H1 (cell line): ENCODE data around the gene CACNG7. TPM values are rescaled to one million over a fixed set of nuclear protein-coding genes. Genes with fewer than 3 reads are reported as not detected.

Source experiments
- CTCF ChIA-PET: fragments of 300-600 bp; sonication (Branson Sonifier 250); formaldehyde crosslinking; loops from one replicate; lab custom pipeline; 2021; ENCODE audit not compliant: partially characterized antibody; lab: Charles Lee
- POLR2A ChIA-PET: fragments of 300-600 bp; sonication (Branson Sonifier 250); formaldehyde crosslinking; loops from one replicate; lab custom pipeline; 2021; ENCODE audit warnings: inconsistent platforms; ENCODE audit not compliant: partially characterized antibody; lab: Charles Lee
- DNase-seq, 2 experiments: peaks; one replicate each; pipeline versions ENCODE4 v3.0.0 to v3.0.0-alpha.2; 2010 to 2022; ENCODE audit warnings: low spot score in 2 of 2, low read depth in 1 of 2, mixed read lengths in 1 of 2
- FAIRE-seq: peaks from 2 replicates; lab custom pipeline; 2011; peaks lifted over from hg19 to GRCh38; lab: Jason Lieb, UNC
- H2AFZ ChIP-seq: 2 replicates; pipeline ENCODE4 v1.8.1; 2012; ENCODE audit warnings: low read length, inconsistent platforms
- H2AK5ac ChIP-seq: 2 replicates; pipeline ENCODE4 v1.6.1; 2013; ENCODE audit warnings: low read depth, low read length
- H2BK120ac ChIP-seq: replicated peaks from 2 replicates; pipeline ENCODE3; 2013; ENCODE audit warnings: low read depth, low read length, inconsistent platforms
- H2BK12ac ChIP-seq: 2 replicates; pipeline ENCODE4 v1.6.1; 2013; ENCODE audit warnings: low read depth, low read length
- H2BK15ac ChIP-seq: 2 replicates; pipeline ENCODE4 v1.6.1; 2013; ENCODE audit warnings: low read length
- H2BK20ac ChIP-seq: 2 replicates; pipeline ENCODE4 v1.6.1; 2013; ENCODE audit warnings: low read length
- H2BK5ac ChIP-seq: 2 replicates; pipeline ENCODE4 v1.6.1; 2013; ENCODE audit warnings: low read depth, low read length
- H3K14ac ChIP-seq: 2 replicates; pipeline ENCODE4 v1.6.1; 2013; ENCODE audit warnings: inconsistent platforms; ENCODE audit not compliant: insufficient read length
- H3K18ac ChIP-seq: 2 replicates; pipeline ENCODE4 v1.6.1; 2013; ENCODE audit warnings: low read length; ENCODE audit errors: extremely low read depth
- H3K23ac ChIP-seq: 2 replicates; pipeline ENCODE4 v1.6.1; 2013; ENCODE audit warnings: inconsistent platforms; ENCODE audit not compliant: insufficient read length
- H3K23me2 ChIP-seq: 2 replicates; pipeline ENCODE4 v1.6.1; 2013; ENCODE audit warnings: low read depth, low read length
- H3K27ac ChIP-seq: 2 replicates; pipeline ENCODE4 v1.6.1; 2011; ENCODE audit warnings: low read depth, low read length, inconsistent platforms
- H3K27me3 ChIP-seq, 4 experiments: replicated peaks in 1 of 4; 1 replicate in 1 of 4; 2 replicates in 3 of 4; pipeline versions ENCODE4 v1.6.1 to v1.8.1; 2011 to 2013; ENCODE audit warnings: low read length in 3 of 4, mild to moderate bottlenecking in 3 of 4, inconsistent platforms in 2 of 4, mixed read lengths in 2 of 4, moderate library complexity in 1 of 4; ENCODE audit not compliant: control insufficient read depth in 3 of 4, insufficient read depth in 3 of 4; ENCODE audit errors: extremely low read depth in 1 of 4
- H3K36me3 ChIP-seq, 4 experiments: 2 replicates each; pipeline versions ENCODE4 v1.6.1 to v1.8.1; 2011 to 2013; ENCODE audit warnings: mild to moderate bottlenecking in 4 of 4, low read length in 3 of 4, moderate library complexity in 2 of 4, control low read depth in 1 of 4, inconsistent platforms in 1 of 4; ENCODE audit not compliant: insufficient read depth in 4 of 4, control insufficient read depth in 2 of 4
- H3K4ac ChIP-seq: replicated peaks from 2 replicates; pipeline ENCODE3; 2013; ENCODE audit warnings: low read length, low read depth, mixed read lengths, inconsistent platforms; ENCODE audit not compliant: insufficient read length
- H3K4me1 ChIP-seq, 4 experiments: replicated peaks in 1 of 4; 1 replicate in 1 of 4; 2 replicates in 3 of 4; pipeline versions ENCODE4 v1.6.1 to v1.8.1; 2011 to 2013; ENCODE audit warnings: low read length in 3 of 4, inconsistent platforms in 2 of 4, mixed read lengths in 1 of 4; ENCODE audit not compliant: insufficient read depth in 4 of 4, control insufficient read depth in 3 of 4
- H3K4me2 ChIP-seq, 2 experiments: 2 replicates each; pipeline versions ENCODE4 v1.6.1 to v1.8.1; 2011 to 2013; ENCODE audit warnings: low read depth in 2 of 2, low read length in 2 of 2, control low read depth in 1 of 2, inconsistent platforms in 1 of 2, mild to moderate bottlenecking in 1 of 2; ENCODE audit not compliant: insufficient read depth in 1 of 2
- H3K4me3 ChIP-seq, 4 experiments: fragments of 200-600, 300-600 bp in 1 of 4; sonication (generic), shearing (Covaris generic), sonication (Bioruptor Twin) in 1 of 4; 2 replicates each; pipeline versions ENCODE4 v1.5.1 to v1.8.1; 2011 to 2016; ENCODE audit warnings: low read length in 4 of 4, low read depth in 3 of 4, control low read depth in 2 of 4, inconsistent platforms in 2 of 4, mild to moderate bottlenecking in 2 of 4, mixed read lengths in 1 of 4, moderate library complexity in 1 of 4; ENCODE audit not compliant: insufficient read depth in 2 of 4; ENCODE audit errors: extremely low read depth in 1 of 4
- H3K56ac ChIP-seq: replicated peaks from 2 replicates; pipeline ENCODE3; 2013; ENCODE audit warnings: low read depth, mild to moderate bottlenecking, mixed read lengths, low read length, inconsistent platforms; ENCODE audit not compliant: insufficient read length
- H3K79me1 ChIP-seq: 2 replicates; pipeline ENCODE4 v1.6.1; 2013; ENCODE audit warnings: low read depth, low read length, control low read depth
- H3K79me2 ChIP-seq, 2 experiments: 2 replicates each; pipeline versions ENCODE4 v1.6.1 to v1.8.1; 2012 to 2013; ENCODE audit warnings: low read length in 2 of 2, mild to moderate bottlenecking in 2 of 2, inconsistent platforms in 1 of 2; ENCODE audit not compliant: insufficient read depth in 2 of 2, control insufficient read depth in 1 of 2
- H3K9ac ChIP-seq, 4 experiments: replicated peaks in 1 of 4; 1 replicate in 1 of 4; 2 replicates in 3 of 4; pipeline versions ENCODE4 v1.6.1 to v1.8.1; 2011 to 2013; ENCODE audit warnings: low read depth in 3 of 4, low read length in 3 of 4, control low read depth in 2 of 4, mild to moderate bottlenecking in 2 of 4, moderate library complexity in 2 of 4, inconsistent platforms in 1 of 4; ENCODE audit errors: extremely low read depth in 1 of 4
- H3K9me3 ChIP-seq, 2 experiments: 2 replicates each; pipeline versions ENCODE4 v1.6.1 to v1.8.1; 2012 to 2013; ENCODE audit warnings: mild to moderate bottlenecking in 2 of 2, moderate library complexity in 2 of 2, control low read depth in 1 of 2, inconsistent platforms in 1 of 2, low read depth in 1 of 2, low read length in 1 of 2, mixed read lengths in 1 of 2; ENCODE audit not compliant: insufficient read depth in 2 of 2
- H4K20me1 ChIP-seq, 2 experiments: replicated peaks in 1 of 2; 2 replicates each; pipeline versions ENCODE3 to v1.8.1; 2011 to 2013; ENCODE audit warnings: inconsistent platforms in 2 of 2, low read length in 2 of 2, mild to moderate bottlenecking in 1 of 2; ENCODE audit not compliant: insufficient read depth in 2 of 2, control insufficient read depth in 1 of 2
- H4K5ac ChIP-seq: 2 replicates; pipeline ENCODE4 v1.6.1; 2013; ENCODE audit warnings: low read length, low read depth, mixed read lengths, inconsistent platforms; ENCODE audit not compliant: insufficient read length
- H4K8ac ChIP-seq: 2 replicates; pipeline ENCODE4 v1.8.0; 2013; ENCODE audit warnings: mild to moderate bottlenecking, moderate library complexity, low read length, inconsistent platforms; ENCODE audit not compliant: insufficient read depth; ENCODE audit errors: extremely low read depth
- H4K91ac ChIP-seq: replicated peaks from 2 replicates; pipeline ENCODE3; 2013; ENCODE audit warnings: low read length, mixed read lengths, inconsistent platforms; ENCODE audit not compliant: insufficient read length
- CREB1 ChIP-seq: IDR thresholded peaks from 2 replicates; pipeline ENCODE4 v1.6.1; 2012; ENCODE audit warnings: inconsistent platforms
- EP300 ChIP-seq, 2 experiments: IDR thresholded peaks; 1 replicate in 1 of 2; 2 replicates in 1 of 2; pipeline ENCODE4 v1.6.1; 2011 to 2012; ENCODE audit warnings: low read depth in 2 of 2, low read length in 2 of 2, mild to moderate bottlenecking in 2 of 2, borderline replicate concordance in 1 of 2, inconsistent platforms in 1 of 2, moderate library complexity in 1 of 2
- KDM1A ChIP-seq: fragments of 200-600, 300-600 bp; sonication (generic); IDR thresholded peaks from 2 replicates; pipeline ENCODE4 v1.7.1; 2016; ENCODE audit warnings: mild to moderate bottlenecking, low read length, borderline replicate concordance
- PHF8 ChIP-seq: fragments of 200-600 bp; sonication (generic); conservative IDR thresholded peaks from 2 replicates; pipeline ENCODE4 v1.7.1; 2012; ENCODE audit warnings: low read depth, mild to moderate bottlenecking, inconsistent platforms, low read length, moderate library complexity
- RAD21 ChIP-seq, 2 experiments: IDR thresholded peaks in 1 of 2; conservative IDR thresholded peaks in 1 of 2; 2 replicates each; pipeline ENCODE4 v1.6.1; 2011; ENCODE audit warnings: low read depth in 2 of 2, low read length in 2 of 2, improper control_type of control experiment in 1 of 2, inconsistent platforms in 1 of 2, mild to moderate bottlenecking in 1 of 2, moderate library complexity in 1 of 2
- SIN3A ChIP-seq, 2 experiments: IDR thresholded peaks in 1 of 2; conservative IDR thresholded peaks in 1 of 2; 2 replicates each; pipeline ENCODE4 v1.6.1; 2011 to 2012; ENCODE audit warnings: low read length in 2 of 2, improper control_type of control experiment in 1 of 2, low read depth in 1 of 2, mild to moderate bottlenecking in 1 of 2
- SP1 ChIP-seq: IDR thresholded peaks from 2 replicates; pipeline ENCODE4 v1.6.1; 2011; ENCODE audit warnings: low read depth, low read length
- TCF12 ChIP-seq: IDR thresholded peaks from 2 replicates; pipeline ENCODE4 v1.6.1; 2011; ENCODE audit warnings: low read depth, mild to moderate bottlenecking, low read length
- TEAD4 ChIP-seq: IDR thresholded peaks from 2 replicates; pipeline ENCODE4 v1.6.1; 2012; ENCODE audit warnings: low read depth, low read length, inconsistent platforms, mixed read lengths
- WGBS, 2 experiments: shearing (Covaris generic) in 1 of 2; methylation state at CpG; one replicate each; pipeline versions ENCODE4 v1.1.6 to v1.1.7; 2013 to 2015; ENCODE audit warnings: low lambda C conversion rate in 2 of 2, mixed read lengths in 2 of 2, inconsistent platforms in 1 of 2, low coverage in 1 of 2, missing lambda C conversion rate in 1 of 2; ENCODE audit not compliant: insufficient replicate concordance in 2 of 2, insufficient coverage in 1 of 2, insufficient read length in 1 of 2; ENCODE audit errors: extremely low coverage in 1 of 2, missing lambda C conversion rate in 1 of 2; 5-methylcytosine and 5-hydroxymethylcytosine counted together
- polyA plus RNA-seq, 7 experiments: library from polyadenylated mRNA; depleted of rRNA in 3 of 7; stranded (reverse) in 5 of 7; unstranded in 2 of 7; fragments of >200 nt in 5 of 7; fragments of 200-250 nt in 2 of 7; gene quantifications; 1 replicate in 5 of 7; 2 replicates in 1 of 7; 4 replicates in 1 of 7; pipeline versions ENCODE4 v1.2.1 to v1.2.3, GENCODE V29; 2011 to 2013; ENCODE audit warnings: missing spikeins in 2 of 7, mixed read lengths in 2 of 7
- total RNA-seq: library from RNA; stranded (reverse); fragmentation: NEBNext Ultra II Directional; extraction: Animal tissue kit (Norgen Biotek cat#: 25700); gene quantifications from 2 replicates; pipeline ENCODE4 v1.2.1, GENCODE V29; 2021
- TF ChIP-seq, protein P1 (sequence below), 3 experiments: IDR thresholded peaks; 1 replicate in 2 of 3; 2 replicates in 1 of 3; pipeline versions ENCODE4 v1.5.1 to v1.6.1; 2011; ENCODE audit warnings: low read length in 3 of 3, mild to moderate bottlenecking in 3 of 3, inconsistent platforms in 2 of 3, low read depth in 1 of 3, moderate library complexity in 1 of 3; ENCODE audit not compliant: insufficient read depth in 1 of 3; ENCODE audit errors: control extremely low read depth in 1 of 3

The CACNG7 gene
- total and polyA plus RNA-seq, 2 of the 8 experiments (the other 6 are each of a cell fraction or from before 2014, with no cell fraction given) = 28.9 to 69.8 TPM

DNA sequence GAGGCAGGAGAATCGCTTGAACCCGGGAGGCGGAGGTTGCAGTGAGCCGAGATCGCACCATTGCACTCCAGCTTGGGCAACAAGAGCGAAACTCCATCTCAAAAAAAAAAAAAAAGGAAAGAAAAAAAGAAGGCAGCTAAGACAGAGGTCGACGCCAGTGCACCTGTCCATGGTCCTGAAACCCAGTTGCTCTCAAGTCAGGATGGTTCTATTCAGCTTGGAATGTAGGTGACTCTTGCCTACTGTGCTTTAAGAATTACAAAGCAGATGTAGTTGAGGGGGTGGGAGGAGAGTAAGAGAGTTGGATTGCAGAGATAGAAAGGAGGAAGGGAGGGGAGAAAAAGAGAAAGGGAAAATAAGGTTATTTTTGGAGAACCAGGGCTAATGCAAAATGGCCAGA lies 18.7 kb downstream of the CACNG7 start:
- H3K18ac ChIP-seq = no peak overlapping the region
- H3K36me3 ChIP-seq = peaks cover 2 to 29% (median 7%) of the 10 kb centered on the region in 4 experiments; a peak in 5 of 8 replicates
- DNase-seq (peak; percentile 79 to 88), FAIRE-seq (peak; percentile 60)
- no peak overlapping the region for H3K4me3 ChIP-seq
- H3K9ac ChIP-seq = no peak overlapping the region
- H3K79me1 ChIP-seq = no peaks in the 10 kb centered on the region
- no peak overlapping the region for H2BK120ac ChIP-seq
- POLR2A ChIA-PET = interaction anchor here (0.6 to 2.5 kb wide), 7 partner anchors 9 to 59 kb away, joined by 3 to 9 read pairs (median 4); partner anchors contain the start of gene MYADM
- H3K4ac ChIP-seq = no peak overlapping the region
- no peak overlapping the region for H3K23ac ChIP-seq
- CTCF ChIA-PET = interaction anchor here (0.7 to 4.2 kb wide), 9 partner anchors 10 to 135 kb away, joined by 3 to 34 read pairs (median 5); no protein-coding TSS in a partner anchor
- H2BK15ac ChIP-seq = no peak overlapping the region
- peaks cover 0 to 2% (median 0%) of the 10 kb centered on the region in 4 experiments; a peak in 2 of 7 replicates for H3K4me1 ChIP-seq
- no peaks in the 10 kb centered on the region; the same call in 1 of the 2 replicates for H3K23me2 ChIP-seq
- H3K79me2 ChIP-seq = no peaks in the 10 kb centered on the region
- no peak overlapping the region; a peak in 1 of 4 replicates for H3K4me2 ChIP-seq
- no peaks in the 10 kb centered on the region for H3K9me3 ChIP-seq
- no peak overlapping the region for H2AFZ ChIP-seq
- no CpG with 5 or more reads among the region's 8 CpGs for WGBS, 2 experiments
- H3K27ac ChIP-seq = no peak overlapping the region
- H3K14ac ChIP-seq = no peak overlapping the region
- no peak overlapping the region for H4K8ac ChIP-seq
- H3K56ac ChIP-seq = no peak overlapping the region
- H3K27me3 ChIP-seq = no peaks in the 10 kb centered on the region
- no peak overlapping the region for H2BK20ac ChIP-seq
- peaks cover 0 to 2% of the 10 kb centered on the region in 2 experiments for H4K20me1 ChIP-seq
- no peak overlapping the region for H4K5ac ChIP-seq
- no peak overlapping the region for H2BK12ac ChIP-seq
- no peak overlapping the region for H2AK5ac ChIP-seq
- H2BK5ac ChIP-seq = no peak overlapping the region
- no peak overlapping the region for H4K91ac ChIP-seq
- TF ChIP-seq TEAD4 = peak; percentile 92
- peak; percentile 90 to 94 for TF ChIP-seq SIN3A (conservative IDR thresholded peaks at IDR 0.05 in 1 of 2, IDR thresholded peaks at IDR 0.05 in 1 of 2; ENCODE audit: low read depth in 1 of 2, low read length in 2 of 2)
- TF ChIP-seq KDM1A = no peak
- peak; percentile 64; the same call in 1 of the 2 replicates for TF ChIP-seq TCF12
- TF ChIP-seq EP300 (IDR thresholded peaks at IDR 0.05; ENCODE audit: borderline replicate concordance in 1 of 2, low read depth in 2 of 2, low read length in 2 of 2) = peak in 1 of 2 experiments; percentile 59; a peak in 1 of 3 replicates
- peak; percentile 74 for TF ChIP-seq CREB1
- peak; percentile 46; the same call in 1 of the 2 replicates for TF ChIP-seq SP1
- TF ChIP-seq PHF8 = no peak
- TF ChIP-seq, protein P1, sequence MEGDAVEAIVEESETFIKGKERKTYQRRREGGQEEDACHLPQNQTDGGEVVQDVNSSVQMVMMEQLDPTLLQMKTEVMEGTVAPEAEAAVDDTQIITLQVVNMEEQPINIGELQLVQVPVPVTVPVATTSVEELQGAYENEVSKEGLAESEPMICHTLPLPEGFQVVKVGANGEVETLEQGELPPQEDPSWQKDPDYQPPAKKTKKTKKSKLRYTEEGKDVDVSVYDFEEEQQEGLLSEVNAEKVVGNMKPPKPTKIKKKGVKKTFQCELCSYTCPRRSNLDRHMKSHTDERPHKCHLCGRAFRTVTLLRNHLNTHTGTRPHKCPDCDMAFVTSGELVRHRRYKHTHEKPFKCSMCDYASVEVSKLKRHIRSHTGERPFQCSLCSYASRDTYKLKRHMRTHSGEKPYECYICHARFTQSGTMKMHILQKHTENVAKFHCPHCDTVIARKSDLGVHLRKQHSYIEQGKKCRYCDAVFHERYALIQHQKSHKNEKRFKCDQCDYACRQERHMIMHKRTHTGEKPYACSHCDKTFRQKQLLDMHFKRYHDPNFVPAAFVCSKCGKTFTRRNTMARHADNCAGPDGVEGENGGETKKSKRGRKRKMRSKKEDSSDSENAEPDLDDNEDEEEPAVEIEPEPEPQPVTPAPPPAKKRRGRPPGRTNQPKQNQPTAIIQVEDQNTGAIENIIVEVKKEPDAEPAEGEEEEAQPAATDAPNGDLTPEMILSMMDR (IDR thresholded peaks at IDR 0.05; ENCODE audit: control extremely low read depth in 1 of 3, insufficient read depth in 1 of 3, low read depth in 1 of 3, low read length in 3 of 3) = no peak
- TF ChIP-seq RAD21 (IDR thresholded peaks at IDR 0.05 in 1 of 2, conservative IDR thresholded peaks at IDR 0.05 in 1 of 2; ENCODE audit: low read depth in 2 of 2, low read length in 2 of 2) = 0 out of 4 replicates have a peak, but pooled peaks of 1 of the 2 experiments have one; percentile 8
